CD14-positive monocyte (primary cell): ENCODE measurements around the gene ISLR2. TPM values are rescaled to one million over a fixed set of nuclear protein-coding genes. Genes with fewer than 3 reads are reported as not detected.

Experiments
- DNase-seq, 3 donors: peaks; one replicate each; pipeline ENCODE4 v3.0.0-alpha.2; 2011 to 2022
- H2AFZ ChIP-seq: 2 replicates; pipeline ENCODE4 v1.6.0; 2012; ENCODE audit warnings: mild to moderate bottlenecking, low read depth, low read length, inconsistent platforms; ENCODE audit not compliant: insufficient read depth, poor library complexity, severe bottlenecking
- H3K27ac ChIP-seq, 2 donors: 1 replicate in 1 of 2; 2 replicates in 1 of 2; pipeline ENCODE4 v1.5.1; 2012 to 2013; ENCODE audit warnings: low read length in 2 of 2, control low read depth in 1 of 2, inconsistent platforms in 1 of 2, low read depth in 1 of 2, mild to moderate bottlenecking in 1 of 2
- H3K27me3 ChIP-seq, 2 donors: one replicate each; pipeline versions ENCODE4 v1.6.0 to v1.6.1; 2011 to 2013; ENCODE audit warnings: low read length in 2 of 2; ENCODE audit not compliant: control insufficient read depth in 2 of 2, insufficient read depth in 2 of 2
- H3K36me3 ChIP-seq, 2 donors: replicated peaks in 1 of 2; 1 replicate in 1 of 2; 2 replicates in 1 of 2; pipeline versions ENCODE4 v1.5.1 to v1.6.1; 2012 to 2013; ENCODE audit warnings: low read length in 2 of 2, control low read depth in 1 of 2, inconsistent platforms in 1 of 2, mild to moderate bottlenecking in 1 of 2; ENCODE audit not compliant: insufficient read depth in 2 of 2, control insufficient read depth in 1 of 2
- H3K4me1 ChIP-seq, 2 donors: 1 replicate in 1 of 2; 2 replicates in 1 of 2; pipeline versions ENCODE4 v1.5.1 to v1.6.1; 2012 to 2013; ENCODE audit warnings: low read length in 2 of 2, control low read depth in 1 of 2, inconsistent platforms in 1 of 2, mild to moderate bottlenecking in 1 of 2, moderate library complexity in 1 of 2; ENCODE audit not compliant: insufficient read depth in 2 of 2, control insufficient read depth in 1 of 2
- H3K4me2 ChIP-seq: replicated peaks from 2 replicates; pipeline ENCODE3; 2012; ENCODE audit warnings: low read length, moderate library complexity, mild to moderate bottlenecking; ENCODE audit not compliant: poor library complexity, severe bottlenecking; ENCODE audit errors: extremely low read depth
- H3K4me3 ChIP-seq, 3 experiments: fragments of 200-600 bp in 1 of 3; sonication (generic) in 1 of 3; replicated peaks in 1 of 3; 1 replicate in 2 of 3; 2 replicates in 1 of 3; pipeline ENCODE4 v1.5.1; 2011 to 2013; ENCODE audit warnings: low read length in 3 of 3, mild to moderate bottlenecking in 3 of 3, control low read depth in 2 of 3, low read depth in 2 of 3, inconsistent platforms in 1 of 3, moderate library complexity in 1 of 3
- H3K79me2 ChIP-seq: 2 replicates; pipeline ENCODE4 v1.6.0; 2012; ENCODE audit warnings: mild to moderate bottlenecking, control low read depth, inconsistent platforms, low read length, moderate library complexity; ENCODE audit not compliant: insufficient read depth
- H3K9ac ChIP-seq: 2 replicates; pipeline ENCODE4 v1.6.0; 2017; ENCODE audit warnings: low read length, mild to moderate bottlenecking; ENCODE audit not compliant: insufficient read depth, poor library complexity, severe bottlenecking
- H3K9me3 ChIP-seq, 2 donors: replicated peaks in 1 of 2; 1 replicate in 1 of 2; 2 replicates in 1 of 2; pipeline versions ENCODE4 v1.5.1 to v1.6.1; 2012 to 2013; ENCODE audit warnings: low read length in 2 of 2, control low read depth in 1 of 2; ENCODE audit not compliant: control insufficient read depth in 1 of 2, insufficient read depth in 1 of 2
- H4K20me1 ChIP-seq: 2 replicates; pipeline ENCODE4 v1.6.0; 2012; ENCODE audit warnings: mild to moderate bottlenecking, low read length, control low read depth, moderate library complexity; ENCODE audit not compliant: insufficient read depth
- H3K27ac Mint-ChIP-seq, 7 donors: one replicate each; pipeline ENCODE4 v1.8.0; 2020; ENCODE audit warnings: mild to moderate bottlenecking in 7 of 7, mixed read lengths in 7 of 7, moderate library complexity in 6 of 7, inconsistent platforms in 2 of 7
- H3K27me3 Mint-ChIP-seq, 3 donors: one replicate each; pipeline ENCODE4 v1.8.0; 2021 to 2022; ENCODE audit warnings: low read depth in 3 of 3, mild to moderate bottlenecking in 3 of 3, mixed read lengths in 3 of 3, moderate library complexity in 3 of 3, inconsistent platforms in 1 of 3
- H3K36me3 Mint-ChIP-seq, 2 donors: one replicate each; pipeline ENCODE4 v1.8.0; 2020; ENCODE audit warnings: mixed read lengths in 2 of 2, inconsistent platforms in 1 of 2, mild to moderate bottlenecking in 1 of 2
- H3K4me1 Mint-ChIP-seq: one replicate; pipeline ENCODE4 v1.8.0; 2020; ENCODE audit warnings: mild to moderate bottlenecking, mixed read lengths
- H3K4me3 Mint-ChIP-seq, 2 donors: one replicate each; pipeline ENCODE4 v1.8.0; 2020; ENCODE audit warnings: mild to moderate bottlenecking in 2 of 2, mixed read lengths in 2 of 2, moderate library complexity in 1 of 2
- H3K9me3 Mint-ChIP-seq, 7 donors: one replicate each; pipeline ENCODE4 v1.8.0; 2020 to 2022; ENCODE audit warnings: mixed read lengths in 7 of 7, mild to moderate bottlenecking in 6 of 7, moderate library complexity in 6 of 7, inconsistent platforms in 2 of 7
- CTCF ChIP-seq: fragments of 200-600 bp; IDR thresholded peaks from one replicate; pipeline ENCODE4 v1.8.0; 2022; ENCODE audit warnings: antibody characterized with exemption, mild to moderate bottlenecking
- WGBS: methylation state at CpG from one replicate; pipeline ENCODE4 v1.1.5; 2013; ENCODE audit warnings: missing lambda C conversion rate; ENCODE audit not compliant: insufficient coverage; 5-methylcytosine and 5-hydroxymethylcytosine counted together
- intact Hi-C, 2 donors: fragments of 100-400 bp; cut with micrococcal nuclease; formaldehyde crosslinking; loops; one replicate each; pipeline versions ENCODE4 v1.15.0 to v1.15.1; 2023
- polyA plus RNA-seq, 3 donors: library from polyadenylated mRNA; depleted of rRNA in 1 of 3; unstranded in 2 of 3; stranded (reverse) in 1 of 3; fragments of 300-500 nt in 2 of 3; fragments of >200 nt in 1 of 3; fragmentation: Illumina TruSeq in 2 of 3; gene quantifications; 1 replicate in 2 of 3; 2 replicates in 1 of 3; pipeline ENCODE4 v1.2.3, GENCODE V29; 2012 to 2021

ISLR2 gene
- polyA plus RNA-seq, 3 donors = not detected

- peaks cover 0 to 32% (median 10%) of the 10 kb centered on the region in 7 donors for H3K9me3 Mint-ChIP-seq
- intact Hi-C loops = no loop called here
- no peaks in the 10 kb centered on the region for H3K36me3 ChIP-seq
- H3K27me3 ChIP-seq = peaks cover 46 to 98% of the 10 kb centered on the region in 2 donors
- no peak overlapping the region for H3K27ac ChIP-seq
- no peak for DNase-seq
- H3K27me3 Mint-ChIP-seq = peaks cover 94 to 99% (median 96%) of the 10 kb centered on the region in 3 donors
- peaks cover 13 to 15% of the 10 kb centered on the region in 2 donors for H3K4me1 ChIP-seq
- H4K20me1 ChIP-seq = no peaks in the 10 kb centered on the region
- H2AFZ ChIP-seq = no peak overlapping the region
- H3K27ac Mint-ChIP-seq = no peak overlapping the region
- H3K4me1 Mint-ChIP-seq = peaks cover 28% of the 10 kb centered on the region
- H3K9me3 ChIP-seq = peaks cover 0 to 27% of the 10 kb centered on the region in 2 donors
- H3K79me2 ChIP-seq = no peaks in the 10 kb centered on the region
- peak overlapping the region in 1 of 2 donors; percentile 87 for H3K4me3 Mint-ChIP-seq
- no peak overlapping the region for H3K9ac ChIP-seq
- WGBS = 11% methylated on average over 16 of the region's 20 CpGs
- no peak overlapping the region for H3K4me2 ChIP-seq
- no peak for TF ChIP-seq CTCF
- H3K36me3 Mint-ChIP-seq = peaks cover 3% of the 10 kb centered on the region in 2 donors
- H3K4me3 ChIP-seq = no peak overlapping the region
These were observed 1.4 kb downstream of the ISLR2 start for GRCh38 chr15:74131628-74132413.

GRCh38 chr15:74132681-74133651 lies 2.6 kb downstream of the ISLR2 start:
- no peak for DNase-seq
- H3K4me2 ChIP-seq = no peak overlapping the region
- Mint-ChIP-seq H3K27ac (no peak overlapping the region), H3K4me1 (peaks cover 26% of the 10 kb centered on the region), H3K36me3 (peaks cover 4 to 6% of the 10 kb centered on the region in 2 donors), H3K9me3 (peaks cover 0 to 35% (median 10%) of the 10 kb centered on the region in 7 donors), H3K4me3 (peak overlapping the region in 1 of 2 donors; percentile 87), H3K27me3 (peaks cover 95 to 98% (median 96%) of the 10 kb centered on the region in 3 donors)
- intact Hi-C loops = no loop called here
- no peaks in the 10 kb centered on the region for H3K79me2 ChIP-seq
- H3K9ac ChIP-seq = no peak overlapping the region
- H3K4me1 ChIP-seq = peaks cover 9 to 11% of the 10 kb centered on the region in 2 donors
- WGBS = 5% methylated on average over 89 of the region's 90 CpGs
- no peak for TF ChIP-seq CTCF
- no peak overlapping the region for H3K4me3 ChIP-seq
- H3K27me3 ChIP-seq = peaks cover 52 to 98% of the 10 kb centered on the region in 2 donors
- no peaks in the 10 kb centered on the region for H3K36me3 ChIP-seq
- no peak overlapping the region for H2AFZ ChIP-seq
- peaks cover 0 to 32% of the 10 kb centered on the region in 2 donors for H3K9me3 ChIP-seq
- no peaks in the 10 kb centered on the region for H4K20me1 ChIP-seq
- no peak overlapping the region for H3K27ac ChIP-seq
